Trophoblast cell (in vitro differentiated cells and primary cell): ENCODE results near the gene EMILIN2.

Experiments
- DNase-seq, 2 donors: peaks; one replicate each; pipeline ENCODE4 v3.0.0-alpha.2; 2016
- H2AFZ ChIP-seq: 2 replicates; pipeline ENCODE4 v1.6.1; 2013; ENCODE audit warnings: low read length, moderate library complexity, mild to moderate bottlenecking; ENCODE audit not compliant: insufficient read depth, poor library complexity
- H2AK5ac ChIP-seq: 2 replicates; pipeline ENCODE4 v1.6.1; 2013; ENCODE audit warnings: mild to moderate bottlenecking, low read length
- H2BK120ac ChIP-seq: 2 replicates; pipeline ENCODE4 v1.6.1; 2013; ENCODE audit warnings: low read length, mild to moderate bottlenecking, moderate library complexity; ENCODE audit not compliant: insufficient read depth, poor library complexity
- H2BK12ac ChIP-seq: 2 replicates; pipeline ENCODE4 v1.6.1; 2013; ENCODE audit warnings: mild to moderate bottlenecking, low read length, moderate library complexity
- H2BK5ac ChIP-seq: 2 replicates; pipeline ENCODE4 v1.6.1; 2013; ENCODE audit warnings: low read length, low read depth, moderate library complexity, mild to moderate bottlenecking; ENCODE audit not compliant: poor library complexity
- H3K14ac ChIP-seq: 2 replicates; pipeline ENCODE4 v1.6.1; 2013; ENCODE audit warnings: mild to moderate bottlenecking, low read length
- H3K18ac ChIP-seq: 2 replicates; pipeline ENCODE4 v1.6.1; 2013; ENCODE audit warnings: mild to moderate bottlenecking, low read length
- H3K23ac ChIP-seq: 2 replicates; pipeline ENCODE4 v1.6.1; 2013; ENCODE audit warnings: low read length
- H3K27ac ChIP-seq: 2 replicates; pipeline ENCODE4 v1.5.1; 2013; ENCODE audit warnings: low read depth, mild to moderate bottlenecking, inconsistent platforms, low read length, moderate library complexity
- H3K27me3 ChIP-seq: 2 replicates; pipeline ENCODE4 v1.6.1; 2013; ENCODE audit warnings: inconsistent platforms, mild to moderate bottlenecking, low read length, moderate library complexity; ENCODE audit not compliant: insufficient read depth
- H3K36me3 ChIP-seq, 2 experiments: 1 replicate in 1 of 2; 2 replicates in 1 of 2; pipeline ENCODE4 v1.6.1; 2013; ENCODE audit warnings: low read length in 2 of 2, mild to moderate bottlenecking in 2 of 2, moderate library complexity in 1 of 2; ENCODE audit not compliant: insufficient read depth in 2 of 2, control insufficient read depth in 1 of 2
- H3K4ac ChIP-seq: 2 replicates; pipeline ENCODE4 v1.6.1; 2013; ENCODE audit warnings: low read depth, mild to moderate bottlenecking, low read length, moderate library complexity
- H3K4me1 ChIP-seq, 2 experiments: 1 replicate in 1 of 2; 2 replicates in 1 of 2; pipeline ENCODE4 v1.6.1; 2013; ENCODE audit warnings: low read length in 2 of 2, mild to moderate bottlenecking in 2 of 2, moderate library complexity in 1 of 2; ENCODE audit not compliant: insufficient read depth in 2 of 2, control insufficient read depth in 1 of 2
- H3K4me2 ChIP-seq: 2 replicates; pipeline ENCODE4 v1.6.1; 2013; ENCODE audit warnings: inconsistent platforms, mild to moderate bottlenecking, low read length, moderate library complexity
- H3K4me3 ChIP-seq: 2 replicates; pipeline ENCODE4 v1.5.1; 2013; ENCODE audit warnings: mild to moderate bottlenecking, low read depth, low read length, inconsistent platforms
- H3K79me1 ChIP-seq: one replicate; pipeline ENCODE4 v1.6.1; 2013; ENCODE audit warnings: low read length
- H3K79me2 ChIP-seq: 2 replicates; pipeline ENCODE4 v1.6.1; 2013; ENCODE audit warnings: low read length, mild to moderate bottlenecking; ENCODE audit not compliant: control insufficient read depth, insufficient read depth, poor library complexity
- H3K9ac ChIP-seq: 2 replicates; pipeline ENCODE4 v1.6.1; 2013; ENCODE audit warnings: mild to moderate bottlenecking, low read length
- H3K9me3 ChIP-seq: 2 replicates; pipeline ENCODE4 v1.6.1; 2013; ENCODE audit warnings: low read depth, mild to moderate bottlenecking, control low read depth, inconsistent platforms, low read length; ENCODE audit not compliant: insufficient read depth
- H4K12ac ChIP-seq: 2 replicates; pipeline ENCODE4 v1.6.1; 2013; ENCODE audit warnings: low read depth, mild to moderate bottlenecking, low read length, moderate library complexity
- H4K8ac ChIP-seq: 2 replicates; pipeline ENCODE4 v1.6.1; 2013; ENCODE audit warnings: low read depth, mild to moderate bottlenecking, low read length, moderate library complexity
- H4K91ac ChIP-seq: one replicate; pipeline ENCODE4 v1.6.1; 2013; ENCODE audit warnings: low read depth, mild to moderate bottlenecking, low read length, moderate library complexity
- WGBS: extraction: QIAGEN DNeasy Blood & Tissue Kit; methylation state at CpG from one replicate; pipeline ENCODE4 v1.1.7; 2013; ENCODE audit warnings: missing lambda C conversion rate; ENCODE audit not compliant: insufficient read length, insufficient coverage; ENCODE audit errors: extremely low coverage; 5-methylcytosine and 5-hydroxymethylcytosine counted together

EMILIN2 gene

DNA sequence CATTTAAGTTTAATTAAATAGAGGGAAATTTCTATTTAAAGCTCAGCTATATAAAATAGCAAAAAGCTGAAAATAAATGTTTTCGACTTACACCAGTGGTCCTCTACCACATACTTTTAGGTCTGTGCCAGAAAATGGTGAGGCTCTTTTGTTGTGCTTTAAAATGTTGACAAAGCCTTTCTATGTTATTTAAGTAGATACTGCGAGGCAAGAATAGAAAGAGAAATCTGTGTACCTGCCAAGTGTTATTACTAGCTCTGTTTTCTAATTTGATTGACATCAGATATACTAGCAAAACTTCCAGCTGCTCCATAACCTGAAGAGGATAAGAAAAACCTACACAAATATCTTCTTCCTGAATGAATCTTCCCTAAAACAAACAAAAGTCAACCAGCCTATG lies 112.5 kb downstream of the EMILIN2 start:
- H3K27me3 ChIP-seq, result no peaks in the 10 kb centered on the region
- no peak overlapping the region for H2AFZ ChIP-seq
- no peak for DNase-seq
- no peaks in the 10 kb centered on the region for H3K79me1 ChIP-seq
- no CpG with 5 or more reads among the region's 2 CpGs for WGBS
- H2BK120ac ChIP-seq, result no peak overlapping the region
- no peak overlapping the region for H3K23ac ChIP-seq
- H3K4me3 ChIP-seq, result no peak overlapping the region
- no peak overlapping the region for H3K4me2 ChIP-seq
- peaks cover 5 to 7% of the 10 kb centered on the region in 2 experiments for H3K36me3 ChIP-seq
- no peaks in the 10 kb centered on the region for H3K9me3 ChIP-seq
- no peak overlapping the region for H3K9ac ChIP-seq
- H3K18ac ChIP-seq, result no peak overlapping the region
- no peak overlapping the region for H2BK12ac ChIP-seq
- no peak overlapping the region for H3K27ac ChIP-seq
- H3K14ac ChIP-seq, result no peak overlapping the region
- no peak overlapping the region for H2BK5ac ChIP-seq
- peaks cover 3% of the 10 kb centered on the region for H3K79me2 ChIP-seq
- H3K4me1 ChIP-seq, result peaks cover 0 to 3% of the 10 kb centered on the region in 2 experiments
- H4K91ac ChIP-seq, result no peak overlapping the region
- H3K4ac ChIP-seq, result no peak overlapping the region
- no peak overlapping the region for H4K8ac ChIP-seq
- no peak overlapping the region for H4K12ac ChIP-seq
- no peak overlapping the region for H2AK5ac ChIP-seq

DNA sequence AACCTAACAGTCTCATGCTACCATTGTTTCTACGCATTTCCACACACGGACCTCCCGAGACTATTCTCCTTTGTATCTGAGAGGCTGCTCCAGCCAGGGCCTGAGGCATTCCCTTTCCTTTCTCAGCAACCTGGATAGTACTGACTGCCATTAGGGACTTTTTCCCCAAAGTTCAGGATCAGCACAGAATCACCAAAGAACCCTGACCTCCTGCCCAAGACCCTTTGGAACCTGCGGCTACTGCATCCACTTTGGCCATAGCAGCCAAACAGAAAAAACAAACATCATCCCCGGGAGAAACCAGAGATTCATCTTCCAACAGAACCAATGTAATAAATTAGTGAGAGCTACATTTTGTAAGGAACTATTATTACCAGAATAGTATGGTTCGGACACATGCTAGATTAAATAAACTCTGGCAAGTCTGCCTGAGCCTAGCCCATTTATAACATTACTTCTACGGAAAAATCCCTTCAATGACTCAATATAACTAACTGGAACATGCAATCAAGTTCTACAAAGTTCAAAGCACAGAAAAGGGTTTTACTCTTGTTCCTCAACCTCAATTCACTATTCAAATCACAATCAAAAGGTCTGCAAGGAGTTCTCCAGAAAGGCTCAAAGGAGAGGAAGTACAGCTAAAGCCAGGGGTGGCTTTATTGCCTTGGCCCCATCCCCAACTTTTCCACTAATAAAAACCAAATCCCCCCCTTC lies 114.3 kb downstream of the EMILIN2 start:
- no peaks in the 10 kb centered on the region for H3K79me1 ChIP-seq
- no peak overlapping the region for H3K18ac ChIP-seq
- H3K79me2 ChIP-seq, result peaks cover 3% of the 10 kb centered on the region
- H4K8ac ChIP-seq, result no peak overlapping the region
- H2AK5ac ChIP-seq, result no peak overlapping the region
- H4K91ac ChIP-seq, result no peak overlapping the region
- no peak overlapping the region for H3K9ac ChIP-seq
- H3K4ac ChIP-seq, result no peak overlapping the region
- H3K23ac ChIP-seq, result no peak overlapping the region
- peaks cover 0 to 3% of the 10 kb centered on the region in 2 experiments for H3K4me1 ChIP-seq
- H2BK12ac ChIP-seq, result no peak overlapping the region
- no peak overlapping the region for H2BK120ac ChIP-seq
- no peaks in the 10 kb centered on the region for H3K9me3 ChIP-seq
- H4K12ac ChIP-seq, result no peak overlapping the region
- no peak overlapping the region for H3K4me2 ChIP-seq
- no peak overlapping the region for H2AFZ ChIP-seq
- H3K27me3 ChIP-seq, result no peaks in the 10 kb centered on the region
- H3K27ac ChIP-seq, result no peak overlapping the region
- no peak overlapping the region for H2BK5ac ChIP-seq
- peaks cover 3 to 4% of the 10 kb centered on the region in 2 experiments for H3K36me3 ChIP-seq
- H3K14ac ChIP-seq, result no peak overlapping the region
- DNase-seq, result no peak
- no CpG with 5 or more reads among the region's 7 CpGs for WGBS
- no peak overlapping the region for H3K4me3 ChIP-seq

DNA sequence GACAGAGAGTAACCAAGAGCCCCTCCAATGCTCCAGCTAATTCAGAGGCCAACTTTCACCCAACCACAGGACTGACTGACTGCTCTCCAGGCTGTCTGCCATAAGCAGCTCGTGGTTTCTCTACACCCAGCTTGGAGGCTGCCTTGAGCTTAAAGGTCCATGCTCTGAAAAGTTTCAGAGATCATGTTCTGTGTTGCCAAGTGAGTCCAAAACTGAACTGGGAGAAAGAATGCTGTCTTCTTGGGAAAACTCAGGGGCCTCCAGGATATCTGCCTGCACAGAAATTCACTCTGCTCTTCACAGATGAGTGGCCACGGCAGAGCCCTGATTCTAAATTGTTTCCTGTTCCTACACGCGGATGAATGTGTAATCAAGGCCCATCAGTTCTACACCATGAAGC lies 115.0 kb downstream of the EMILIN2 start:
- Histone ChIP-seq H3K79me2 (peaks cover 3% of the 10 kb centered on the region), H3K4ac (no peak overlapping the region), H3K4me3 (no peak overlapping the region), H4K12ac (peak overlapping the region; percentile 43), H4K91ac (no peak overlapping the region), H4K8ac (no peak overlapping the region), H3K9me3 (no peaks in the 10 kb centered on the region), H3K36me3 (peaks cover 2 to 3% of the 10 kb centered on the region in 2 experiments), H3K27ac (no peak overlapping the region), H3K27me3 (no peaks in the 10 kb centered on the region), H2AK5ac (no peak overlapping the region), H3K14ac (no peak overlapping the region), H2BK5ac (no peak overlapping the region), H3K4me1 (peaks cover 0 to 3% of the 10 kb centered on the region in 2 experiments), H3K4me2 (no peak overlapping the region), H2AFZ (no peak overlapping the region), H2BK120ac (no peak overlapping the region), H3K9ac (no peak overlapping the region), H2BK12ac (no peak overlapping the region), H3K79me1 (no peaks in the 10 kb centered on the region), H3K18ac (peak overlapping the region; percentile 59), H3K23ac (no peak overlapping the region)
- no CpG with 5 or more reads among the region's 4 CpGs for WGBS
- no peak for DNase-seq

DNA sequence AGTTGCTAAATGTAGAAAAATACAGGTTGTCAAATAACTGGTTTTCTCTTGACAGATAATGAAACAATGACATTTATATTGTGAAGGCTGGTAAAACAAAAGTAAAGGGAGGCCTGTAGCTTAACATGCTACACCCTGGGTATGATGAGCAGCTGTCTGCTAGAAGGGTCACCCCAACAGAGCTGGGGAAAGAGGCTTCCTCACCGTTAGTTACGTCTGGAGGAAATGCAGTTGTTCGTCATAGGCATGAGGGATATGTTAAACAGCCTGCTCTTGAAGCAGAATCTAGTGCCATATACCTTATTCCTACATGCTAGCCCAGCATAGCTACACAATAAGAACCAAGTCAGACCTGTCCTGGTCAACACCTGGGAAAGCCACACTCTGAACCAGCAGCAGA lies 116.2 kb downstream of the EMILIN2 start:
- H3K36me3 ChIP-seq, result peaks cover 2 to 3% of the 10 kb centered on the region in 2 experiments
- H2BK5ac ChIP-seq, result no peak overlapping the region
- H3K27ac ChIP-seq, result no peak overlapping the region
- peaks cover 2% of the 10 kb centered on the region for H3K79me1 ChIP-seq
- no peak overlapping the region for H4K8ac ChIP-seq
- H2AFZ ChIP-seq, result no peak overlapping the region
- H3K9ac ChIP-seq, result no peak overlapping the region
- H2BK120ac ChIP-seq, result no peak overlapping the region
- DNase-seq, result no peak
- no peak overlapping the region for H2AK5ac ChIP-seq
- H3K18ac ChIP-seq, result no peak overlapping the region
- H3K4me2 ChIP-seq, result no peak overlapping the region
- H3K79me2 ChIP-seq, result peaks cover 3% of the 10 kb centered on the region
- WGBS, result no CpG with 5 or more reads among the region's 3 CpGs
- no peak overlapping the region for H4K91ac ChIP-seq
- no peaks in the 10 kb centered on the region for H3K27me3 ChIP-seq
- no peak overlapping the region for H3K4me3 ChIP-seq
- no peak overlapping the region for H3K23ac ChIP-seq
- no peak overlapping the region for H4K12ac ChIP-seq
- H3K4ac ChIP-seq, result no peak overlapping the region
- H3K4me1 ChIP-seq, result peaks cover 0 to 3% of the 10 kb centered on the region in 2 experiments
- H2BK12ac ChIP-seq, result no peak overlapping the region
- H3K14ac ChIP-seq, result no peak overlapping the region
- H3K9me3 ChIP-seq, result no peaks in the 10 kb centered on the region
